ENCODE data around the gene C16orf89.
"Not testable (repeated sequence)": the region's sequence is repeated elsewhere in the genome, so short reads cannot be mapped to it uniquely, and the experiment has no call there.

DNA sequence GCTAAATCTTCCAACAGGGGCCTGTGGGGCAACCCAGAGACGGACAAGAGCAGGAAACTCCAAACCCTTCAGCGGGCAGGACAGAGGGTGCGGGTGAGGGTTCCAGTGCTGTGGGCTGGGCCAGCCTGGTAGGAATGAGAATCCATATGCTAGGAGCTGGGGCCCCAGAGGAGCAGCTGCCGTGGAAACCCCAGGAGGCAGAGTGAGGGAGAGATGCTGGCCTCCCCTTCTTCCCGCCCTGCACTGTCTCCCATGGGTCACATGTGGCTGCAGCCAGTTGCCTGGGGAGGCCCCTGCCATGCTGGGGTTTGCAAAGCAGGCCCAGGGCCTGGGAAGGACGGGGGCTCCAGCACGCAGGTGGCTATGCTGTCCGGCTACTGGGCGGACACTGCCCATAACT, 27.3 kb upstream of the C16orf89 start:
- not testable (repeated sequence) for TF ChIP-seq ZFP3 (CRISPR knock-in tag; IDR thresholded peaks at IDR 0.05); CREB5 (CRISPR knock-in tag; IDR thresholded peaks at IDR 0.05; ENCODE audit: low read depth); ARNTL (CRISPR knock-in tag; IDR thresholded peaks at IDR 0.05; ENCODE audit: borderline replicate concordance, low read depth); ESRRG (CRISPR knock-in tag; IDR thresholded peaks at IDR 0.05); GLIS3 (CRISPR knock-in tag; IDR thresholded peaks at IDR 0.05); ZC3H10 (CRISPR knock-in tag; IDR thresholded peaks at IDR 0.05); RARB (CRISPR knock-in tag; IDR thresholded peaks at IDR 0.05); ZFP30 (CRISPR knock-in tag; IDR thresholded peaks at IDR 0.05); CSRNP3 (CRISPR knock-in tag; IDR thresholded peaks at IDR 0.05); ISL1 (CRISPR knock-in tag; IDR thresholded peaks at IDR 0.05); PPARA (CRISPR knock-in tag; IDR thresholded peaks at IDR 0.05; ENCODE audit: borderline replicate concordance)
- TF ChIP-seq, protein P1, sequence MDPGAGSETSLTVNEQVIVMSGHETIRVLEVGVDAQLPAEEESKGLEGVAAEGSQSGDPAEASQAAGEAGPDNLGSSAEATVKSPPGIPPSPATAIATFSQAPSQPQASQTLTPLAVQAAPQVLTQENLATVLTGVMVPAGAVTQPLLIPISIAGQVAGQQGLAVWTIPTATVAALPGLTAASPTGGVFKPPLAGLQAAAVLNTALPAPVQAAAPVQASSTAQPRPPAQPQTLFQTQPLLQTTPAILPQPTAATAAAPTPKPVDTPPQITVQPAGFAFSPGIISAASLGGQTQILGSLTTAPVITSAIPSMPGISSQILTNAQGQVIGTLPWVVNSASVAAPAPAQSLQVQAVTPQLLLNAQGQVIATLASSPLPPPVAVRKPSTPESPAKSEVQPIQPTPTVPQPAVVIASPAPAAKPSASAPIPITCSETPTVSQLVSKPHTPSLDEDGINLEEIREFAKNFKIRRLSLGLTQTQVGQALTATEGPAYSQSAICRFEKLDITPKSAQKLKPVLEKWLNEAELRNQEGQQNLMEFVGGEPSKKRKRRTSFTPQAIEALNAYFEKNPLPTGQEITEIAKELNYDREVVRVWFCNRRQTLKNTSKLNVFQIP (CRISPR knock-in tag; IDR thresholded peaks at IDR 0.05; ENCODE audit: borderline replicate concordance, low read depth), result not testable (repeated sequence)
- TF ChIP-seq, protein P2, sequence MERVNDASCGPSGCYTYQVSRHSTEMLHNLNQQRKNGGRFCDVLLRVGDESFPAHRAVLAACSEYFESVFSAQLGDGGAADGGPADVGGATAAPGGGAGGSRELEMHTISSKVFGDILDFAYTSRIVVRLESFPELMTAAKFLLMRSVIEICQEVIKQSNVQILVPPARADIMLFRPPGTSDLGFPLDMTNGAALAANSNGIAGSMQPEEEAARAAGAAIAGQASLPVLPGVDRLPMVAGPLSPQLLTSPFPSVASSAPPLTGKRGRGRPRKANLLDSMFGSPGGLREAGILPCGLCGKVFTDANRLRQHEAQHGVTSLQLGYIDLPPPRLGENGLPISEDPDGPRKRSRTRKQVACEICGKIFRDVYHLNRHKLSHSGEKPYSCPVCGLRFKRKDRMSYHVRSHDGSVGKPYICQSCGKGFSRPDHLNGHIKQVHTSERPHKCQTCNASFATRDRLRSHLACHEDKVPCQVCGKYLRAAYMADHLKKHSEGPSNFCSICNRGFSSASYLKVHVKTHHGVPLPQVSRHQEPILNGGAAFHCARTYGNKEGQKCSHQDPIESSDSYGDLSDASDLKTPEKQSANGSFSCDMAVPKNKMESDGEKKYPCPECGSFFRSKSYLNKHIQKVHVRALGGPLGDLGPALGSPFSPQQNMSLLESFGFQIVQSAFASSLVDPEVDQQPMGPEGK (CRISPR knock-in tag; IDR thresholded peaks at IDR 0.05; ENCODE audit: borderline replicate concordance), result not testable (repeated sequence)
